Measurements from ENCODE around the gene STAT5A.
"Not testable (repeated sequence)": the region's sequence is repeated elsewhere in the genome, so short reads cannot be mapped to it uniquely, and the experiment has no call there.

The STAT5A gene

DNA sequence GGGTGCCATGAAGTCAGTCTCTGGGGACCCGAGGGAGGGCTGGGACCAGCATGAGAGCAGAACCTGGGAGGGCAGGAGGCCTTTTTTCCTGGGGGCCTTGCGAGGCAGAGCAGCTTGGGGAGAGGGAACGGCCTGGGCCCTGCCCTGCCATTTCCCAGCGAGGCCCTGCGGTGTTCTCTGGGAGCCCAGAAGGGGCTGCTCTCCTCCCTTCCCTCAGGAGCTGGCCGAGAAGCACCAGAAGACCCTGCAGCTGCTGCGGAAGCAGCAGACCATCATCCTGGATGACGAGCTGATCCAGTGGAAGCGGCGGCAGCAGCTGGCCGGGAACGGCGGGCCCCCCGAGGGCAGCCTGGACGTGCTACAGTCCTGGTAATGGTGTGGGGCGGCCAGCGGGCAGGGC, 11.6 kb downstream of the STAT5A start:
- H3K27me3 ChIP-seq (ENCODE audit: control insufficient read depth in 1 of 2, insufficient read depth in 1 of 2, low read length in 2 of 2); H3K9me3 ChIP-seq (ENCODE audit: control insufficient read depth, low read length); H3K4me2 ChIP-seq (ENCODE audit: low read length, poor library complexity, severe bottlenecking); H3K4ac ChIP-seq (ENCODE audit: low read depth in 1 of 2, low read length in 2 of 2); H3K14ac ChIP-seq (ENCODE audit: low read length in 2 of 2); H3K4me3 ChIP-seq (ENCODE audit: insufficient read depth in 1 of 2, low read depth in 1 of 2, low read length in 2 of 2); H3K27ac ChIP-seq (ENCODE audit: low read length, poor library complexity, severe bottlenecking); H2BK12ac ChIP-seq (ENCODE audit: low read length in 2 of 2); H4K91ac ChIP-seq (ENCODE audit: low read length); H2AK5ac ChIP-seq (ENCODE audit: low read length, severe bottlenecking); H2BK5ac ChIP-seq (ENCODE audit: low read depth, low read length, poor library complexity, severe bottlenecking); DNase-seq; H3K18ac ChIP-seq (ENCODE audit: low read depth in 1 of 2, low read length in 2 of 2); H4K8ac ChIP-seq (ENCODE audit: low read length); H2AFZ ChIP-seq (ENCODE audit: low read depth, low read length); H3K9ac ChIP-seq (ENCODE audit: low read length); H2BK15ac ChIP-seq (ENCODE audit: low read depth, poor library complexity, severe bottlenecking); H3K23ac ChIP-seq (ENCODE audit: low read length in 2 of 2); H2BK120ac ChIP-seq (ENCODE audit: low read depth, low read length); H3K79me1 ChIP-seq (replicated peaks; ENCODE audit: low read length, poor library complexity, severe bottlenecking); H3K4me1 ChIP-seq (ENCODE audit: control insufficient read depth, insufficient read depth, low read depth, low read length): not testable (repeated sequence)
- no CpG with 5 or more reads among the region's 17 CpGs for WGBS
- peaks cover 10 to 58% of the 10 kb centered on the region in 2 experiments for H3K36me3 ChIP-seq (ENCODE audit: control insufficient read depth in 1 of 2, insufficient read depth in 2 of 2, low read depth in 1 of 2, low read length in 2 of 2)

DNA sequence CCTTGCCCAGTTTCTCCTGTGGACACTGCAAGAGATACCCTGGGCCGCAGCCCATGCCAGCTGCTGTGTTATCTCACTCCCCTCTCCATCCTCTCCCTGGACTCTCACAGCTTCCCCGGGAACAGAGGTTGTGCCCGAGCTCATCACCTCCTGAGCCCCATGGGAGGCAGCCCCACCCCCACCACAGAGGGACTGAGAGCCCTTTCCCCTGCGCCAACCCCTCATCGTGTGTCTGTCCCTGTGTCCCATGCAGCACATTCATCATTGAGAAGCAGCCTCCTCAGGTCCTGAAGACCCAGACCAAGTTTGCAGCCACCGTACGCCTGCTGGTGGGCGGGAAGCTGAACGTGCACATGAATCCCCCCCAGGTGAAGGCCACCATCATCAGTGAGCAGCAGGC, 12.7 kb downstream of the STAT5A start:
- 95% methylated on average over 9 of the region's 9 CpGs for WGBS

DNA sequence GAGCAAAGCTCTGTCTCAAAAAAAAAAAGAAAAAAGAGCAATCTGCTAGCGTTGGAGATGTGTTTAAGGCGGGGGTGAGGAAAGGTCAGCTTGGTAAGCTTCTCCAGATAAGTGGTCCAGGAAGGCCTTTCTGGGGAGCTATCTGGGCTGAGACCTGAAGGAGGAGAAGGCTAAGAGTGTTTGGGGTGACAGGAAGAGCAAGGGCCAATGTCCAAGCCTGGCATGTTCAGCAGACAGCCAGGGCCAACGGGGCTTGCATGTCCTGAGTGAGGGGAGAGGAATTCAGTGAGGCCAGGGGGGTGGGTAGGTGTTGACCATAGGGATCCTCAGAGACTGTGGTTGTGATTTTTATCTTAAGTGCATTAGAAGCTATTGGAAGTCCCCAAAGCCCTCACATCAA, 15.4 kb downstream of the STAT5A start:
- Histone ChIP-seq H3K4ac (ENCODE audit: low read depth in 1 of 2, low read length in 2 of 2) (no peak overlapping the region), H3K23ac (ENCODE audit: low read length in 2 of 2) (no peak overlapping the region), H2AK5ac (ENCODE audit: low read length, severe bottlenecking) (no peak overlapping the region), H3K4me2 (ENCODE audit: low read length, poor library complexity, severe bottlenecking) (no peak overlapping the region), H3K9me3 (ENCODE audit: control insufficient read depth, low read length) (no peaks in the 10 kb centered on the region), H2AFZ (ENCODE audit: low read depth, low read length) (no peak overlapping the region), H3K27ac (ENCODE audit: low read length, poor library complexity, severe bottlenecking) (no peak overlapping the region), H4K91ac (ENCODE audit: low read length) (no peak overlapping the region), H3K4me3 (ENCODE audit: insufficient read depth in 1 of 2, low read depth in 1 of 2, low read length in 2 of 2) (no peak overlapping the region), H2BK120ac (ENCODE audit: low read depth, low read length) (no peak overlapping the region), H3K18ac (ENCODE audit: low read depth in 1 of 2, low read length in 2 of 2) (no peak overlapping the region), H3K79me1 (replicated peaks; ENCODE audit: low read length, poor library complexity, severe bottlenecking) (no peaks in the 10 kb centered on the region), H3K27me3 (ENCODE audit: control insufficient read depth in 1 of 2, insufficient read depth in 1 of 2, low read length in 2 of 2) (peaks cover 0 to 4% of the 10 kb centered on the region in 2 experiments), H2BK5ac (ENCODE audit: low read depth, low read length, poor library complexity, severe bottlenecking) (no peak overlapping the region), H3K36me3 (ENCODE audit: control insufficient read depth in 1 of 2, insufficient read depth in 2 of 2, low read depth in 1 of 2, low read length in 2 of 2) (peaks cover 13 to 66% of the 10 kb centered on the region in 2 experiments), H4K8ac (ENCODE audit: low read length) (no peak overlapping the region), H2BK15ac (ENCODE audit: low read depth, poor library complexity, severe bottlenecking) (no peak overlapping the region), H2BK12ac (ENCODE audit: low read length in 2 of 2) (no peak overlapping the region), H3K4me1 (ENCODE audit: control insufficient read depth, insufficient read depth, low read depth, low read length) (no peaks in the 10 kb centered on the region), H3K14ac (ENCODE audit: low read length in 2 of 2) (no peak overlapping the region), H3K9ac (ENCODE audit: low read length) (no peak overlapping the region)
- DNase-seq: no peak
- 85% methylated on average over 3 of the region's 3 CpGs for WGBS

More for the DNA sequence above, 12.7 kb downstream of the STAT5A start:
- Histone ChIP-seq H2BK5ac (ENCODE audit: low read depth, low read length, poor library complexity, severe bottlenecking) (no peak overlapping the region), H4K8ac (ENCODE audit: low read length) (no peak overlapping the region), H3K27ac (ENCODE audit: low read length, poor library complexity, severe bottlenecking) (no peak overlapping the region), H2AFZ (ENCODE audit: low read depth, low read length) (no peak overlapping the region), H2BK15ac (ENCODE audit: low read depth, poor library complexity, severe bottlenecking) (no peak overlapping the region), H3K79me1 (replicated peaks; ENCODE audit: low read length, poor library complexity, severe bottlenecking) (no peaks in the 10 kb centered on the region), H3K18ac (ENCODE audit: low read depth in 1 of 2, low read length in 2 of 2) (no peak overlapping the region), H3K14ac (ENCODE audit: low read length in 2 of 2) (no peak overlapping the region), H3K4me2 (ENCODE audit: low read length, poor library complexity, severe bottlenecking) (no peak overlapping the region), H3K23ac (ENCODE audit: low read length in 2 of 2) (no peak overlapping the region), H3K4me1 (ENCODE audit: control insufficient read depth, insufficient read depth, low read depth, low read length) (no peaks in the 10 kb centered on the region), H3K4ac (ENCODE audit: low read depth in 1 of 2, low read length in 2 of 2) (no peak overlapping the region), H2BK12ac (ENCODE audit: low read length in 2 of 2) (no peak overlapping the region), H4K91ac (ENCODE audit: low read length) (no peak overlapping the region), H3K27me3 (ENCODE audit: control insufficient read depth in 1 of 2, insufficient read depth in 1 of 2, low read length in 2 of 2) (no peaks in the 10 kb centered on the region), H2BK120ac (ENCODE audit: low read depth, low read length) (no peak overlapping the region), H3K4me3 (ENCODE audit: insufficient read depth in 1 of 2, low read depth in 1 of 2, low read length in 2 of 2) (no peak overlapping the region), H3K9ac (ENCODE audit: low read length) (no peak overlapping the region), H3K36me3 (ENCODE audit: control insufficient read depth in 1 of 2, insufficient read depth in 2 of 2, low read depth in 1 of 2, low read length in 2 of 2) (peaks cover 10 to 50% of the 10 kb centered on the region in 2 experiments), H3K9me3 (ENCODE audit: control insufficient read depth, low read length) (no peaks in the 10 kb centered on the region), H2AK5ac (ENCODE audit: low read length, severe bottlenecking) (no peak overlapping the region)
- DNase-seq: no peak

DNA sequence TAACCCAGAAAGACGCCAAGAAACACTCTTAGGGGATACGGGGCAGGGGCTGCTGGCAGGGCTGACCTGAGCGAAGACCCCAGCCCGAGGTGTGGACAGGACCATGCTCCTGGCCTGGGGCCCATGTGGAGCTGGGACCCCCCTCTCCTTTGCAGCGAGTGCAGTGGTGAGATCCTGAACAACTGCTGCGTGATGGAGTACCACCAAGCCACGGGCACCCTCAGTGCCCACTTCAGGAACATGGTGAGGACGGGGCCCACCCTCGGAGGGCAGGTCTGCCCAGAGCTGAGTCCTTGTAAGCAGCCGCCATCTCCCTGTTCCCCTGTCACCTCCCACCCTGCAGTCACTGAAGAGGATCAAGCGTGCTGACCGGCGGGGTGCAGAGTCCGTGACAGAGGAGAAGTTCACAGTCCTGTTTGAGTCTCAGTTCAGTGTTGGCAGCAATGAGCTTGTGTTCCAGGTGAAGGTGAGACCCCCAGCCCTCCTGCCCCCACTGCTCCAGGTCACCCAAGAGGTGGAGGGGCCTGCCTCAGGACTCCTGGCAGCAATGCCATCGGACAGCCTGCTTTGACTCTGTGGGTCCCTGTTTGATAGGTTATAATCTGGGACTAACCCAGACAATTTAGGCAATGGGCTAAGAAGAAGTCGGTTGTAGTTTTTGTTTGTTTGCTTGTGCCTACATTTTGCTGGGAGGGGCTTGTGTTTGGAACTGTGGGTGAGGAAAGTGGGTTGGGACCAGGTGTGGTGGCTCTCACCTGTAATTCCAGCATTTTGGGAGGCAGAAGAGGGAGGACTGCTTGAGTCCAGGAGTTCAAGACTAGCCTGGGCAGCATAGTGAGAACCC, 16.1 kb downstream of the STAT5A start:
- no peaks in the 10 kb centered on the region for H3K4me1 ChIP-seq (ENCODE audit: control insufficient read depth, insufficient read depth, low read depth, low read length)
- peaks cover 0 to 4% of the 10 kb centered on the region in 2 experiments for H3K27me3 ChIP-seq (ENCODE audit: control insufficient read depth in 1 of 2, insufficient read depth in 1 of 2, low read length in 2 of 2)
- no peak overlapping the region for H3K27ac ChIP-seq (ENCODE audit: low read length, poor library complexity, severe bottlenecking)
- H2BK5ac ChIP-seq (ENCODE audit: low read depth, low read length, poor library complexity, severe bottlenecking): no peak overlapping the region
- no peak overlapping the region for H3K4me2 ChIP-seq (ENCODE audit: low read length, poor library complexity, severe bottlenecking)
- no peaks in the 10 kb centered on the region for H3K9me3 ChIP-seq (ENCODE audit: control insufficient read depth, low read length)
- no peak overlapping the region for H2AK5ac ChIP-seq (ENCODE audit: low read length, severe bottlenecking)
- H3K79me1 ChIP-seq (replicated peaks; ENCODE audit: low read length, poor library complexity, severe bottlenecking): no peaks in the 10 kb centered on the region
- H3K18ac ChIP-seq (ENCODE audit: low read depth in 1 of 2, low read length in 2 of 2): no peak overlapping the region
- no peak overlapping the region for H3K4me3 ChIP-seq (ENCODE audit: insufficient read depth in 1 of 2, low read depth in 1 of 2, low read length in 2 of 2)
- no peak overlapping the region for H4K91ac ChIP-seq (ENCODE audit: low read length)
- no peak overlapping the region for H2BK15ac ChIP-seq (ENCODE audit: low read depth, poor library complexity, severe bottlenecking)
- no peak for DNase-seq
- H2BK12ac ChIP-seq (ENCODE audit: low read length in 2 of 2): no peak overlapping the region
- H3K36me3 ChIP-seq (ENCODE audit: control insufficient read depth in 1 of 2, insufficient read depth in 2 of 2, low read depth in 1 of 2, low read length in 2 of 2): peaks cover 13 to 73% of the 10 kb centered on the region in 2 experiments
- no peak overlapping the region for H3K9ac ChIP-seq (ENCODE audit: low read length)
- H3K23ac ChIP-seq (ENCODE audit: low read length in 2 of 2): no peak overlapping the region
- H2BK120ac ChIP-seq (ENCODE audit: low read depth, low read length): no peak overlapping the region
- no peak overlapping the region for H4K8ac ChIP-seq (ENCODE audit: low read length)
- no peak overlapping the region for H3K4ac ChIP-seq (ENCODE audit: low read depth in 1 of 2, low read length in 2 of 2)
- 92% methylated on average over 16 of the region's 16 CpGs for WGBS
- no peak overlapping the region for H2AFZ ChIP-seq (ENCODE audit: low read depth, low read length)
- H3K14ac ChIP-seq (ENCODE audit: low read length in 2 of 2): no peak overlapping the region

Measured in mesenchymal stem cell (in vitro differentiated cells and primary cell).